Neural cell (in vitro differentiated cells): Measurements from ENCODE around the gene OPRM1.

Source experiments
- CTCF ChIP-seq: fragments of 450-650 bp; IDR thresholded peaks from 2 replicates; pipeline ENCODE4 v1.5.1; 2014; ENCODE audit warnings: antibody characterized with exemption, mild to moderate bottlenecking, moderate library complexity; ENCODE audit not compliant: poor library complexity, severe bottlenecking
- EP300 ChIP-seq: fragments of 450-650 bp; conservative IDR thresholded peaks from 2 replicates; pipeline ENCODE4 v1.6.1; 2014; ENCODE audit warnings: antibody characterized with exemption, mild to moderate bottlenecking, moderate library complexity; ENCODE audit not compliant: poor library complexity, severe bottlenecking
- EZH2 ChIP-seq: fragments of 200-600, 300-800 bp; shearing (Covaris generic), sonication (generic); IDR thresholded peaks from 2 replicates; pipeline ENCODE4 v1.6.1; 2014; ENCODE audit warnings: antibody characterized with exemption, low read length, borderline replicate concordance, mild to moderate bottlenecking; ENCODE audit not compliant: insufficient read depth, poor library complexity, severe bottlenecking
- MXI1 ChIP-seq: fragments of 450-650 bp; conservative IDR thresholded peaks from 2 replicates; pipeline ENCODE4 v1.6.1; 2014; ENCODE audit warnings: antibody characterized with exemption, mild to moderate bottlenecking; ENCODE audit not compliant: poor library complexity, severe bottlenecking
- POLR2AphosphoS5 ChIP-seq: IDR thresholded peaks from 2 replicates; pipeline ENCODE4 v1.6.1; 2012
- RAD21 ChIP-seq: fragments of 450-650 bp; conservative IDR thresholded peaks from 2 replicates; pipeline ENCODE4 v1.6.1; 2014; ENCODE audit warnings: antibody characterized with exemption, mild to moderate bottlenecking, moderate library complexity
- SMC3 ChIP-seq: fragments of 450-650 bp; conservative IDR thresholded peaks from 2 replicates; pipeline ENCODE4 v1.6.1; 2014; ENCODE audit warnings: antibody characterized with exemption, mild to moderate bottlenecking, moderate library complexity; ENCODE audit not compliant: poor library complexity
- TAF1 ChIP-seq: IDR thresholded peaks from 2 replicates; pipeline ENCODE4 v1.6.1; 2012; ENCODE audit warnings: low read depth
- TF ChIP-seq, protein P1 (sequence below): IDR thresholded peaks from 2 replicates; pipeline ENCODE4 v1.6.1; 2012; ENCODE audit warnings: borderline replicate concordance

- TF ChIP-seq CTCF (no peak), MXI1 (no peak), POLR2AphosphoS5 (peak; percentile 66), EZH2 (no peak), SMC3 (no peak), EP300 (peak; percentile 71), RAD21 (no peak), TAF1 (no peak)
- TF ChIP-seq, protein P1, sequence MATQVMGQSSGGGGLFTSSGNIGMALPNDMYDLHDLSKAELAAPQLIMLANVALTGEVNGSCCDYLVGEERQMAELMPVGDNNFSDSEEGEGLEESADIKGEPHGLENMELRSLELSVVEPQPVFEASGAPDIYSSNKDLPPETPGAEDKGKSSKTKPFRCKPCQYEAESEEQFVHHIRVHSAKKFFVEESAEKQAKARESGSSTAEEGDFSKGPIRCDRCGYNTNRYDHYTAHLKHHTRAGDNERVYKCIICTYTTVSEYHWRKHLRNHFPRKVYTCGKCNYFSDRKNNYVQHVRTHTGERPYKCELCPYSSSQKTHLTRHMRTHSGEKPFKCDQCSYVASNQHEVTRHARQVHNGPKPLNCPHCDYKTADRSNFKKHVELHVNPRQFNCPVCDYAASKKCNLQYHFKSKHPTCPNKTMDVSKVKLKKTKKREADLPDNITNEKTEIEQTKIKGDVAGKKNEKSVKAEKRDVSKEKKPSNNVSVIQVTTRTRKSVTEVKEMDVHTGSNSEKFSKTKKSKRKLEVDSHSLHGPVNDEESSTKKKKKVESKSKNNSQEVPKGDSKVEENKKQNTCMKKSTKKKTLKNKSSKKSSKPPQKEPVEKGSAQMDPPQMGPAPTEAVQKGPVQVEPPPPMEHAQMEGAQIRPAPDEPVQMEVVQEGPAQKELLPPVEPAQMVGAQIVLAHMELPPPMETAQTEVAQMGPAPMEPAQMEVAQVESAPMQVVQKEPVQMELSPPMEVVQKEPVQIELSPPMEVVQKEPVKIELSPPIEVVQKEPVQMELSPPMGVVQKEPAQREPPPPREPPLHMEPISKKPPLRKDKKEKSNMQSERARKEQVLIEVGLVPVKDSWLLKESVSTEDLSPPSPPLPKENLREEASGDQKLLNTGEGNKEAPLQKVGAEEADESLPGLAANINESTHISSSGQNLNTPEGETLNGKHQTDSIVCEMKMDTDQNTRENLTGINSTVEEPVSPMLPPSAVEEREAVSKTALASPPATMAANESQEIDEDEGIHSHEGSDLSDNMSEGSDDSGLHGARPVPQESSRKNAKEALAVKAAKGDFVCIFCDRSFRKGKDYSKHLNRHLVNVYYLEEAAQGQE: no peak
Measured at GRCh38 chr6:154017786-154018185, 21.3 kb upstream of the OPRM1 start.
